Measurements from ENCODE around the gene NR5A2.

NR5A2 gene

DNA sequence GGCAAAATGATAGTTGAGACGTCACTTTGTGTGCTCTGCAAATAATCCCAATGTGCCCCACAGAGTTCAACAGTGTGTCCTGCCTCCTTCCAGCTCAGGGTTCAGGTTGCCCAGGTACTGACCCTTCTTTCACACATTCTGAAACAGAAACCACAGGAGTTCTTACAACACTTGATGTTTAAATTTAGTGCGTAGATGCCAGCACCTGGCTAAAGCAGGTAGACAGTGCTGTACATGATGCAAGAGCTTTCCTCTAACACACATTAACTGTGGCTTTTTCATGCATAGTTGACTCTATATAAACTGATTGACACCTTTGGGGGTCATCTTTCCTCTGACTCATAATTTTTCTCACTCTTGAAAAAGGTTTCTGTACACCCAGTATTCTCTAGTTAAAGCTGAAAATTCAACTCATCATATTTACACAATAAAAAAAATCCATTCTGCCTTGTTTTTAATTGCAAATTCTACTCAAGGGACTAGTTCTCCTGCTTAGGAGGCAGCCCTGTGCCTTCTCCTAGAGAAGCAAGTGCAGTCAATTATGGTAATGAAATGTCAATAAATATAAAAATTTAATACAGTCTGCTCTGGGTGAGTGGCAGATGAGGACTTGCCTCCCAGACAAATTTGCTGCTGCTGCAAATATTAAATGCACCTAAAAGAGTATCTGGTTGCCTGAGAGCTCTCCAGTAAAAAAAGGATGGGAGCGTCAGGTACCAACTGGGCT lies 91.4 kb downstream of the NR5A2 start:
- in situ Hi-C loops (cut with HindIII; ENCODE audit: low sequenced_read_pairs), result no loop called here

DNA sequence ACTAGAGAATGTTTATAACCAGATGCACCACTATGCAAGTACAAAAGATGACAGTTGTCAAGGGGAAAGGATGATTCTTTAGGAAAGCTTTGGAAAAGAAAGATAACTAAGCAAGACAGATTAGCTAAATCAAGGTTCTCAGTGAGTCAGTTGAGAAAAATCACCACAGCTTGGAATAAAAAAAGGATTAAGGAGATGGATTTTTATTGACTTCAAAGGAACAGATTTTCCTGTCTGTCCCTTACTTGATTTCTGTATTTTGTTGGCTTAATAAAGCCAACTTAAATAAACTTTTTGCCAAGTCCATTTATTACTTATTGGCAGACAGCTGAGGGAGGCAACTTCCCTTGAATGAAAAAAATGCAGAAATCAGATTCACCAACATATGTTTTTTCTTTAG lies 93.9 kb downstream of the NR5A2 start:
- in situ Hi-C loops (cut with HindIII; ENCODE audit: low sequenced_read_pairs), result no loop called here

DNA sequence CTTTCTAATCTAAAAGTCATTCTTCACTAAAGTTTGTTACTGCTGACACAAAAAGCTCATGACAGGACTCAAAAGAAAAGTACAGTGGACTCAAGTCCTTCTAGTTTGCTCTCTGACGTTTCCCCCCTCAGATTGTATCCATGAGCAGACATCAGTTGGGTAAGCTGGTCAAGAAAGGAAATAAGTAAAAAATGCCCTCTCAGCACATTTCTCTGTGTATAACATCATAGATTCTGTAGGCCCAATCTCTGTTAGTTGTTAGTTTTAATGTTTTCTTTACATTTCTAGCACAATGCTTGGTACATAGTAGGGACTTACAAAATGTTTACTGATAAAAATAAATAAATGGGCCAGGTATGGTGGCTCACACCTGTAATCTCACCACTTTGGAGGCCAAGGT lies 96.8 kb downstream of the NR5A2 start:
- in situ Hi-C loops (cut with HindIII; ENCODE audit: low sequenced_read_pairs), result no loop called here

DNA sequence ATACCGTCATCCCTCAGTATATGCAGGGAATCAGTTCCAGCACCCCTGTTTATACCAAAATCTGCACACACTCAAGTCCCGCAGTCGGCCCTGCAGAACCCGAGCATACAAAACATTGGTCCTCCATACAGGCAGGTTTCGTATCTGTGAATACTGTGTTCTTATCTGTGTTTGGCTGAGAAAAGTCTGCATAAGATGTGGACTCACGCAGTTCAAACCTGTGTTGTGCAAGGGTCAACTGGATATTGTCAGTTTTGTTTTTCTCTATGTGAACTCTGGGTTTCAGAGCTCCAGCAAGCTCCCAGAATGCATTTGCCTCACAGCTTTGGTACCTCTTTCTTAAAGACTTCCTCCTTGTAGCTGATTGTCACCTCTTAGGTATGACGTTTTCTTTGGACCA lies 100.6 kb downstream of the NR5A2 start:
- in situ Hi-C loops (cut with HindIII; ENCODE audit: low sequenced_read_pairs), result no loop called here

DNA sequence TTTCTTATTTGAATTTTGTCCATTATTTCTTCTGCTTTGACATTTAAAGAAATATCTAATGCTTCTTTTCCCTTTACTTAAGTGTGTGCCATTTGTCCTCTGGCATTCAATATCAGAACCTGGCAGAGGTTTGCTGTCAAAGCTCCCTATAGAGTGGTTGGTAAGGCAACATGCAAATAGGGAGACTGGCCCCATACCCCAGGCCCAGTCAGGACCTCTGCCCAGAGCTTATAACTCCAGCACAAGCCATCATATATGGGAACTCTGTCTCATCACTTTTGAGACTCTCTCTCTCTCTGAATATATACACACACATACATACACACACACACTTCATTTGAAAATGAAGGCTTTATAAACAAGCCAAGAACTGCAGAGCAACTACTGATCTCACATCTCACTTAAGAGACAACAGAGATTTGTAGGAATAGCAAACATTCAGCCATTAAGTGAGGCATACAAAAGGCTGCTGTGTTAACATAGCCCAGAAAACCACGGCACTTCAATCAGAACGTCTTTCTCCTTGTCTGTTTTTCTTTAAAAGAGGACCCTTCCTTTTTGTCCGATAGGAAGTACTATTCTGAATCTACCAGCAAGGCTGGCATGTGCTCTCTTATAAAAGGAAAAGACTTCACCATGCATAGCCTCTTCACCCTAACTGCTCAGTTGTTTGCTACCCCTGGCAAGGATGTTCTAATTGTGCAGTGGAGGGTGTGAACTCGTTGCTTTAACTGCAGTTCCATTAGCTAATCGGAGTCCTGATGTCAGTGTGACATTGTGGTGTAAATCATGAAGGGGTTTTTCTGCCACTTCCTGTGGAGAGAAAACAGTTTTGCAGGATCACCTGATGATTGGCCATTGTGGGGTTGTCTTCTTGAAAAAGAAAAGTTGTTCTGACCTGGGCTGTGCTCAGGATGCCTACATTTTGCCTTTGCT lies 101.7 kb downstream of the NR5A2 start:
- in situ Hi-C loops (cut with HindIII; ENCODE audit: low sequenced_read_pairs), result no loop called here

DNA sequence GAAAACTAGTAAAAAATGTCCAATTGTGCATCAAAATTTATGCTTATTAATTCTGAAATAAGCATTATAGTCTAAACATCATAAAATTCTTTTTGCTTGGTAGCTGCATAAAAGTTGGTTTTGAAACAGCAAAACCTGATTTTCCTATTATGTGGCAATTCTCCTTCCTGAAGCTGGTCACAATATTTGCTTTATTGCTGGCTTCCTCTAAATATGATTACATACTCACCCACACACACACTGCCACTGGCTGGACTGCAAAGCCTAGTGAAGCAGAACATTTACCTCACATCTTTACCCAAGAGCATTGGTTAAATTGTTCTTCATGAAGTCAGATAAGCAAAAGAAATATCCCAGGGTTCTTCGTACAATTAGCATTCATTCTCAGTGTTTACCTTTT lies 103.0 kb downstream of the NR5A2 start:
- in situ Hi-C loops (cut with HindIII; ENCODE audit: low sequenced_read_pairs), result loop anchor here (5.0 kb wide), 1 partner anchor 107 kb away; no protein-coding TSS in a partner anchor

DNA sequence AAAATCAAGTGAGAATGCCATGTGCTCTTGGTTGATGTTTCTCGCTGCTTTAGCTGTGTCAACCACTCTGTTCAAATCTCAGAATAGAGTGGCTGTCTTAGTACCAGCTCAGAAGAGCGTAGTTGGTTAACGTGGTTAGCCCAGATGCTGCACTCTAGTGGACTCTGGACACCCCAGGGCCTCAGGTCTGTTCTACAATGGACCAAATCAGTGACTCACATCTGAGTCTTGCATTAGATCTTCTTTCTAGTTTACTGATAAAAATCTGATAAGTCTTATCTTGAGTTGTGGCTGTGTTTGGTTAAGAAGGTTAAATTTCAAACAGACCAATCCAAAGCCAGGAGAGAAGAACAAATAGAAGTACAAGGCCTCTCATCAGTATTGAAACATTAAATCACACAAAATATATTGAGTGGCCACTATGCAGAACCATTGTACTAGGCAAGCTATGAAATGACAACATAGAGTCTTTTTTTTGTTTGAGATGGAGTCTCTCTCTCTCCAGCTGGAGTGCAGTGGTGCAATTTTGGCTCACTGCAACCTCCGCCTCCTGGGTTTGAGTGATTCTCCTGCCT lies 104.1 kb downstream of the NR5A2 start:
- in situ Hi-C loops (cut with HindIII; ENCODE audit: low sequenced_read_pairs), result loop anchor here (5.0 kb wide), 1 partner anchor 106 kb away; no protein-coding TSS in a partner anchor

DNA sequence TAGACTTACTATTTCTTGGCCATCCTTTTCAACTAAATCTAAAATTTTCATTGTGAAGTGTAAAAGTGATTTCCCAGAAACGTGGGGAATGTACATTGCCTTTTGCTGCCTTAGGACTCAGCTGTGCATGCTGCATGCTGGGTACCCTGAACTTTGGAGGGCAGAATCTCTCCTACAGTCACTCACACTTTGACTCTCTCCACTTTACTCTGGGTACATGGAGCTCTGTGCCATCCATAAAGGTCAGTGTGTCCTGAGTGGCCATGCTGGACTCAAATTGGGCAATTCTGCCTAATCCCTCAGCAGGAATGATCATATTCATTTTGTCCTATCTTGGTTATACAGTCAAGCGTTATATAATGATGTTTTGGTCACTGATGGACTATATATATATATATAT lies 105.6 kb downstream of the NR5A2 start:
- in situ Hi-C loops (cut with HindIII; ENCODE audit: low sequenced_read_pairs), result loop anchor here (5.0 kb wide), 1 partner anchor 104 kb away; no protein-coding TSS in a partner anchor

DNA sequence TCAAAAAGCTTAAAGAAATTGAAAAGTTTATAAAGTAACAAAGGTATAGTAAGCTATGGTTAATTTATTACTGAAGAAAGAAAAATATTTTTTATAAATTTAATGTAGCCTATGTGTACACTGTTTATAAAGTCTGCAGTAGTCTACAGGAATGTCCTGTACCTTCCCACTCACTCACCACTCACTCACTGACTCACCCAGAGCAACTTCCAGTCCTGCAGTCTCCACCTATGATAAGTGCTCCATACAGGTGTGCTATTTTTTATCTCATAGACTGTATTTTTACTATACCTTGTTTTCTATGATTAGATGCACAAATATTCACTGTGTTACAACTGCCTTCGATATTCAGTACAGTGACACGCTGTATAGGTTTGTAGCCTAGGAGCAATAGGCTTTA lies 106.6 kb downstream of the NR5A2 start:
- in situ Hi-C loops (cut with HindIII; ENCODE audit: low sequenced_read_pairs), result loop anchor here (5.0 kb wide), 1 partner anchor 103 kb away; no protein-coding TSS in a partner anchor

DNA sequence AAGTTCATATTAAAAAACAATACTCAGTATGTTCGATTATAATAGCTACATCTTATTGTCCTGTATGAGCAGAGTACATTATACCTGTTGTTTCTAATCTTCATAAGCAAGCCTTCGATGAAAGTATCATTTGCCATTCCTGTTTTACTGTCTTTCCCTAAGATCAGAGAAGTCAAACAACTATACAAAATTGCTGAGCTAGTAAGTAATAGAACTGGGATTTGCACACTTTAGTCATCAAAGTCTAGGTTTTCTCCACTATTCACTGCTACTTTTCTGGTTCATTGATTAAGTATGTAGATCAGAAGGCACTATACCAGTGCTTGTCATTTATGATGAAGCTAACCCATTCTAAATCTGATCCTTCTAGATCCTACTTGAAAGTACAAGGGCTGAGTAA lies 108.9 kb downstream of the NR5A2 start:
- in situ Hi-C loops (cut with HindIII; ENCODE audit: low sequenced_read_pairs), result no loop called here

DNA sequence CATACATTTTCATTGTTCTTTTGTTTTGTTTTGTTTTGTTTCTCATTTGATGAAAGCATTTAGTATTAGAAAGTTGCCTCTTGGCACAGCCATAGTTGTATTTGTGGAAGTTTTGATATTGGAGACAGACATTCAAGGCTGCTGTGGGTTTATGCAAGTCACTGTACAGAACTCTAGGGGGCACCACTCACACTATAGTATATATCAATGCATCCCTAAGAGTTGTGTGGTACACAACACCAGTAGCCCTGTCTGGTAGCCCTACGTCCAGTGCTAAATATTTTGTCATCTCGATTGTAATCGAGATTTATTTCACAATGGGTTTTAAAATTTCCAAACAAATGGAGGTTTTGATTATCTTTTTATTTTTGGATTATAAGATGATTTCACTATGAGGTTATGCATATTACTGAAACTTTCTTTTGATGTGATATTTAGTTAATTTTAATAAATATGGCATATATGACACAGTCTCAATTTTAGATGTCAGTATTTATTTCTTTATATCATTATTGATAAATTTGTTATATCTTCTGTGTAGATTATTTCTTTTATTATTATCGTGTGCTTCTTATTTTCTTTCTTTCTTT lies 112.2 kb downstream of the NR5A2 start:
- in situ Hi-C loops (cut with HindIII; ENCODE audit: low sequenced_read_pairs), result no loop called here

DNA sequence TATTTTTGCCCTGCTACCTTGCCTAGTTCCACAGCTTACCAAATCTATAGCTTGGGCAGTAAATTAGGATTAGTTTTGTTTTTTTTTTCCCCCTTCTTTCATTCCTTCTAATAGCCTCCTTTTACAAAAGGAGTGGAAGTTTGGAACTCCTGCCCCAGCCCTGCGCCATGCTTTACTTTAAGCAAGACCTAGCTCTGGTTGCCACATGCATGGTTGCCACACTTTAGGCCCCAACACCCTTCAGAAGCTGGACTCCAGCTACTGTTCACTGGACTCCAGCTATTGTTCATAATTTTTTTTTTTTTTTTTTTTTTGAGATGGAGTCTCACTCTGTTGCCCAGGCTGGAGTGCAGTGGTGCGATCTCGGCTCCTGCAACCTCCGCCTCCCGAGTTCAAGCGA lies 115.8 kb downstream of the NR5A2 start:
- in situ Hi-C loops (cut with HindIII; ENCODE audit: low sequenced_read_pairs), result no loop called here

DNA sequence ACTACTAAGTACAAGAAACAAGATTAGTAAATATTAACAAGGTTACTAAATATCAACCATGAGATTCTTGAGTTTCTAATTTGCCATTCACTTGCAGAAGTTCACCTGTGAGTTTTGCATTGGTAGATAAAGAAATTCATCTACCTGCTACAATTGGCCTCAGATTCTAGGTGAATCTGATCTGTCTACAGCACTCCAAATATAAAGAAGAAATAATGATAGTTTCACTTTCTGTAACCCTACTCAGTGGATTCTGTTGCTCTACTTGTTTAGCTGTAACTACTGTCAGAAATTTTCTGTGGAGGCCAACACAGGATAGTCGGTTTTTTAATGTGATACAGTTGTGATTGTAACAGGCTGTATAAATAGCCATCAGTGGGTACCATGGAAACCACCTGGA lies 118.6 kb downstream of the NR5A2 start:
- in situ Hi-C loops (cut with HindIII; ENCODE audit: low sequenced_read_pairs), result no loop called here

DNA sequence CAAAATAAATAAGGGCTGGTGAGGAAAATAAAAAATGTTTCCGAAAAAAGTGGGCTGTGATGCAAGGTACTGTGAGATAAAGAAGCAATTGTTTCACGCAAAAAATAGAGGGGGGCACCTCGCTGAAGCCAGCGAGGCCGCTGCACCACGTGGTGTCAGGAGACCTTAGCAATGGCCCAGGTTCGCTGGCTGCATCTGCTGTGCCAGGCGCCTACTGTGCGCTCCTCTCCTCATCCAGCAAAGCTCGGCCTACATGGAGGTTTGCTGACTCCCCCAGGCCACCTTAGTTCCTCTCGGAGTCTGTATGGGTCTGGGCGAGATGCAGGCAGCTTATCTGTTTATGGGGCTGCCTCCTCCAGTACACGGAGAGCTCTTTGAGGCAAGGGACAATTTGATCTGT lies 119.6 kb downstream of the NR5A2 start:
- in situ Hi-C loops (cut with HindIII; ENCODE audit: low sequenced_read_pairs), result no loop called here

DNA sequence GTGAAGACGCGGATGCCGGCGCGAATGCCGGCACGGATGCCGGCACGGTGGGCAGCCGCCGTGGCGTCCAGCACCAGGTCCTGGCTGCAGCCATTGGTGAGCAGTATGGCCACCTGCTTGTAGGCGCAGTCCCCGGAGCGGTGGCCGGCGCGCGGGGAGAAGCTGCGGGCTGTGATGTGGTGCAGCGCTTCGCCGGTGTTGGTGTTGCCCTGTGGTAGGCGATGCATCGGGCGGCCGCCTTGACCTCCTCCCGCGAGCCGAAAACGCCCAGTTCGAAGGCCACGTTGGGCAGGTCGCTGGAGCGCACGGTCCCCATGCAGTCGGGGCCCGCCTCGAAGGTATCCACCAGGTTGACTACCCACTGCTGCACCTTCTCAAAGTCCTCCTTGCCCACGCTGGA lies 120.2 kb downstream of the NR5A2 start:
- in situ Hi-C loops (cut with HindIII; ENCODE audit: low sequenced_read_pairs), result no loop called here

DNA sequence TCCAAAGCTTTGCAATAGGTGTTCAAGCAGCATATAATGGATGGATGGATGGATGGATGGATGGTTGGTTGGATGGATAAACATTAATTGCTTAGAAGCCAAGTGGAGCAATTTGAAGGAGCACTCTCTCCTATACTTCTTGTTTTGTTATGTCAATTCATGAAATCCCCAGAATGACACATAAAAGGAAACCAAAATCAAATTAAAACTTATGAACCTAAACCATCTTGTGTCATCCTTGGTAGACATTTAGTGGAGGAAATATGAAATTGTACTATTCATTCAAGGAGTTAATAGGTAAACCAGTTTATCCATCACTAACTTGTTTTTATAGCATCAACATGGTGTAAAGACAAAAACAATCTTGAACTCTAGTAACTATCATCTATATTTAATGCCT lies 122.5 kb downstream of the NR5A2 start:
- in situ Hi-C loops (cut with HindIII; ENCODE audit: low sequenced_read_pairs), result no loop called here

DNA sequence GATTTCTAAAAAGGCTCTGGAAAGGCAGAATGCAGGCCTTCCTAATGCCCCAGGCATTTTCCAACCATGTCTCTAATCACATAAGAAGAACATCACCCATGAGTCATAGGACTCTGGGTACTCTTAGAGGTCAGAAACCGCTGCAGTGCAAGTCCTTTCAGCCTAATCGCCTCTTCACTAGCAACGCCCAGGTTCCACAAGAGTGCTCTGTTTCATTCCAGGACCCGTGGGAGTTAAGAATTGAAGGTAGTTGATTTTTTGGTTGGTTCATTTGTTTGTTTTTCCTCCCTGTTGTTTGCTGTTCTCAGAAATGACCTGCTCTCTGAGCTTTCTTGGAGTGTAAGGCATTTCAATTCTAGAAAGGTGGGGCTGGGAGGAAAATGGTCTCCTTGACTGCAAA lies 123.2 kb downstream of the NR5A2 start:
- in situ Hi-C loops (cut with HindIII; ENCODE audit: low sequenced_read_pairs), result no loop called here

DNA sequence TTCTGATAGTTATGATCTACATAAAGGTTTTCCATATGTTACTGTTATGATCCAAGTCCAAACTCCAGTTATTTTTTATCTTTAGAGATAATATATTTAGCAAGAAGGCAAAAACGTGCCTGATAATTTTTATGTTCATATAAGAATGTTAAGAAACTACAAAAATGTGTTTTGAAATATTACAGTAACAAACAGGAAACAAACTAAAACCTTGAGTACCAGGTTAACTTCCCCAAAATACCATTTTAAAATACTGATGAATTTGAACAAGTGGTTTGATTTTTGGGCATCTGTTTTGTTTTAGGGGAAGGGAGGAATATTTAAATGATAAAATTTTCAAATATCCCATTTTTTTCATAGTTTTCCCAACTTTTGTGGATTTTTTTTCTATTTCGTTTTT lies 124.8 kb downstream of the NR5A2 start:
- in situ Hi-C loops (cut with HindIII; ENCODE audit: low sequenced_read_pairs), result no loop called here

DNA sequence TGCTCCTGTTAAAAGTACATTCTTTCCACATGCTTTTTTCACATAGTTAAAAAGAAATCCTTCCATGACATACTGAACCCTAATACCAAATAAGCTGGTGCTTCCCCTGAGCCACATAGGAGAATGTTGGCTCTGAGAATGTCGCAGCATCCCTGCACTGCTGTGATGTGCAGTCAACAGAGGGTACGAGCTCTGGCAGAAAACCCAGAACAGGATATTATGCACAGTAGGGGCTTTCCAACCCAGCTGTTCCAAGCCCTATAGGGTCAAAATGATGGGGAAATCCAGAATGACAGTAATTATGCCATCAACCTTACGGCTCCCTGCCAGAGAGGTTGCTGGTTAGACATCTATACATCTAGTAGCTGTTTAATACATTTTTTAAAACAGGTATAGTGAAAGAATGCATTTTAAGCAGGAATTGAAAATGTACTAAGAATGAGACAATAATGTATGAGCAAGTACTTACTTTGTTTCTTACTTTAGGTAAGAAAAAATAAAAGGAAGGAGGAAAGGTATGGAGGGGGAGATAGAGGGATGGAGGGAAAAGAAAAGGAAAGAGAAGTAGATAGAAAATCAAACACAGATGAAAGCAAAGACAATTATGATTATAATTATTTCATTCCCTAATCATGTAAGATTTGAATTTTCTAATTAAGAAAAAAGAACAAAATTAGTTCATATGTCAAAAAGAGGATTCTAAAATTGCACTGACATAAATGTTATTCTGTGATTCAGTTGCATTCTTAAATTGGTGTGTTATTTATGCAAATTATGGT lies 126.0 kb downstream of the NR5A2 start:
- in situ Hi-C loops (cut with HindIII; ENCODE audit: low sequenced_read_pairs), result no loop called here

DNA sequence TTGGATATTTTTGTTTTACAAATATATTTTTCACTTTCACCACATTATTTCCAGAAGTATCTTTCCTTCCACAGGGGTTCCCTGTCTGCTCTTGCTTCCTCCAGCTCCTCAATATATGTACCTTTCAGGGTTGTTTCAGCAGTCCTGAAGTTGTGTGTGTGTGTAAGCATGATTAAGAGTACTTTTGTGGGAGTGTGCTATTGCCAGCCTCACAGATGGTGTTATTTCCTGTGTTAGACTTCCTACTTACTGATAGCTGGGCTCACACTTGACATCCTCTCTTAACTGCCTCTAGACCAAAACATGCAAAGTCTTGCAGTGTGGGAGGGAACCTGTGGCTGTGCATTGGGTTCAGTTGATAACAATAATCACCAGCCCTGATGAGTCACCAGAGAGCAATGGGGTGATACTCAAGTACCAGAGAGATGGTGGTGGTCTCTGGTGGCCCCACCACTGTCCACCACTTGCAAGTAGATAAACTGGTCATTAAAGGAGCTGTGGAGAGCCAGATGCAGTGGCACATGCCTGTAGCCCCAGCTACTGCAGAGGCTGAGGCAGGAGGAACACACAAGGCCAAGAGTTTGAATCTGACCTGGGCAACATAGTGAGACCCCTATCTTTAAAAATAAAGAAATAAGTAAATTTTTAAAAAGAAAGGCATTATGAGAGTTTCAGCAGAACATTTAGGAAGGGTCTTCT lies 126.7 kb downstream of the NR5A2 start:
- in situ Hi-C loops (cut with HindIII; ENCODE audit: low sequenced_read_pairs), result no loop called here
